Liver (tissue), 9 donors: Measurements from ENCODE around the gene APRT. TPM values are rescaled to one million over a fixed set of nuclear protein-coding genes. Genes with fewer than 3 reads are reported as not detected.

ENCODE experiments used
- DNase-seq: peaks from one replicate; pipeline ENCODE4 v3.0.0-alpha.2; 2017; ENCODE audit warnings: low spot score
- H3K27ac ChIP-seq, 2 donors: one replicate each; pipeline ENCODE4 v1.7.0; 2013; ENCODE audit warnings: inconsistent platforms in 2 of 2, low read length in 2 of 2, control low read depth in 1 of 2, low read depth in 1 of 2, mild to moderate bottlenecking in 1 of 2
- H3K27me3 ChIP-seq, 4 donors: one replicate each; pipeline versions ENCODE4 v1.6.1 to v1.7.0; 2013; ENCODE audit warnings: low read length in 3 of 4, inconsistent platforms in 1 of 4, mild to moderate bottlenecking in 1 of 4, moderate library complexity in 1 of 4; ENCODE audit not compliant: control insufficient read depth in 4 of 4, insufficient read depth in 4 of 4
- H3K36me3 ChIP-seq, 4 donors: one replicate each; pipeline versions ENCODE4 v1.6.1 to v1.7.0; 2013; ENCODE audit warnings: low read length in 3 of 4, mild to moderate bottlenecking in 3 of 4, low read depth in 1 of 4, moderate library complexity in 1 of 4; ENCODE audit not compliant: control insufficient read depth in 4 of 4, insufficient read depth in 3 of 4
- H3K4me1 ChIP-seq, 4 donors: one replicate each; pipeline versions ENCODE4 v1.6.1 to v1.7.0; 2013; ENCODE audit warnings: low read length in 3 of 4, mild to moderate bottlenecking in 3 of 4, moderate library complexity in 1 of 4; ENCODE audit not compliant: control insufficient read depth in 4 of 4, insufficient read depth in 4 of 4
- H3K4me3 ChIP-seq, 3 donors: one replicate each; pipeline versions ENCODE4 v1.6.1 to v1.7.0; 2013; ENCODE audit warnings: low read length in 3 of 3, control low read depth in 1 of 3, low read depth in 1 of 3, mild to moderate bottlenecking in 1 of 3
- H3K9ac ChIP-seq, 2 donors: one replicate each; pipeline ENCODE4 v1.7.0; 2013; ENCODE audit warnings: low read length in 2 of 2, mild to moderate bottlenecking in 2 of 2, moderate library complexity in 2 of 2, control low read depth in 1 of 2, low read depth in 1 of 2
- H3K9me3 ChIP-seq, 4 donors: one replicate each; pipeline versions ENCODE4 v1.6.1 to v1.7.0; 2013; ENCODE audit warnings: low read length in 3 of 4; ENCODE audit not compliant: control insufficient read depth in 4 of 4
- CTCF ChIP-seq: fragments of 150-350 bp; IDR thresholded peaks from 2 replicates; pipeline ENCODE4 v1.5.1; 2017; ENCODE audit warnings: improper control_type of control experiment, low read depth, low read length; ENCODE audit not compliant: missing input control
- EGR1 ChIP-seq, 2 donors: IDR thresholded peaks; 2 replicates each; pipeline ENCODE4 v1.6.1; 2016 to 2018; ENCODE audit warnings: antibody characterized with exemption in 2 of 2, low read depth in 2 of 2
- FOXA1 ChIP-seq: IDR thresholded peaks from 2 replicates; pipeline ENCODE4 v1.6.1; 2016; ENCODE audit warnings: antibody characterized with exemption
- FOXA2 ChIP-seq: IDR thresholded peaks from 2 replicates; pipeline ENCODE4 v1.6.1; 2016; ENCODE audit warnings: antibody characterized with exemption
- GABPA ChIP-seq, 2 donors: IDR thresholded peaks in 1 of 2; conservative IDR thresholded peaks in 1 of 2; 2 replicates each; pipeline ENCODE4 v1.6.1; 2016; ENCODE audit warnings: antibody characterized with exemption in 2 of 2, mild to moderate bottlenecking in 1 of 2, moderate library complexity in 1 of 2
- HNF4A ChIP-seq, 2 donors: conservative IDR thresholded peaks; 2 replicates each; pipeline ENCODE4 v1.6.1; 2016; ENCODE audit warnings: antibody characterized with exemption in 2 of 2, mild to moderate bottlenecking in 2 of 2
- HNF4G ChIP-seq: IDR thresholded peaks from 2 replicates; pipeline ENCODE4 v1.6.1; 2016; ENCODE audit warnings: antibody characterized with exemption
- JUND ChIP-seq, 2 donors: IDR thresholded peaks; 2 replicates each; pipeline ENCODE4 v1.6.1; 2016; ENCODE audit warnings: antibody characterized with exemption in 2 of 2
- MAX ChIP-seq: IDR thresholded peaks from 2 replicates; pipeline ENCODE4 v1.6.1; 2016; ENCODE audit warnings: antibody characterized with exemption
- NR2F2 ChIP-seq: IDR thresholded peaks from 2 replicates; pipeline ENCODE4 v1.6.1; 2016; ENCODE audit warnings: antibody characterized with exemption
- RAD21 ChIP-seq, 2 donors: IDR thresholded peaks; 2 replicates each; pipeline ENCODE4 v1.6.1; 2016; ENCODE audit warnings: antibody characterized with exemption in 2 of 2, mild to moderate bottlenecking in 2 of 2
- RXRA ChIP-seq, 2 donors: IDR thresholded peaks; 2 replicates each; pipeline ENCODE4 v1.6.1; 2017 to 2018; ENCODE audit warnings: antibody characterized with exemption in 2 of 2, mild to moderate bottlenecking in 1 of 2
- SP1 ChIP-seq: IDR thresholded peaks from 2 replicates; pipeline ENCODE4 v1.6.1; 2018; ENCODE audit warnings: antibody characterized with exemption, mild to moderate bottlenecking
- TAF1 ChIP-seq: conservative IDR thresholded peaks from 2 replicates; pipeline ENCODE4 v1.6.1; 2016; ENCODE audit warnings: antibody characterized with exemption, mild to moderate bottlenecking
- YY1 ChIP-seq: IDR thresholded peaks from 2 replicates; pipeline ENCODE4 v1.6.1; 2016; ENCODE audit warnings: antibody characterized with exemption, mild to moderate bottlenecking
- ZBTB33 ChIP-seq: IDR thresholded peaks from 2 replicates; pipeline ENCODE4 v1.6.1; 2016; ENCODE audit warnings: antibody characterized with exemption
- WGBS: extraction: QIAGEN DNeasy Blood & Tissue Kit; methylation state at CpG from one replicate; pipeline ENCODE4 v1.1.7; 2013; 5-methylcytosine and 5-hydroxymethylcytosine counted together
- polyA plus RNA-seq, 2 donors: library from polyadenylated mRNA; stranded (reverse) in 1 of 2; unstranded in 1 of 2; fragments of 200-250 nt in 1 of 2; fragments of >200 nt in 1 of 2; fragmentation: Nextera tagmentation in 1 of 2; extraction: Ambion mirVana in 1 of 2; gene quantifications; one replicate each; pipeline versions ENCODE4 v1.2.1 to v1.2.3, GENCODE V29; 2013 to 2015
- total RNA-seq, 2 donors: library from RNA; depleted of rRNA; stranded (reverse); fragments of >200 nt; gene quantifications; one replicate each; pipeline ENCODE4 v1.2.3, GENCODE V29; 2014
- TF ChIP-seq, protein P1 (sequence below): IDR thresholded peaks from 2 replicates; pipeline ENCODE4 v1.6.1; 2016; ENCODE audit warnings: antibody characterized with exemption
- TF ChIP-seq, protein P2 (sequence below): IDR thresholded peaks from 2 replicates; pipeline ENCODE4 v1.6.1; 2016; ENCODE audit warnings: antibody characterized with exemption, mild to moderate bottlenecking
- donor health status: healthy.
- donor health status: healthy.
- donor health status: healthy.
- donor health status: healthy.
- donor health status: healthy.

Gene APRT
- total and polyA plus RNA-seq, 4 donors = 27.9 to 160 (median 94.4) TPM

GRCh38 chr16:88842806-88843205 lies 31.1 kb upstream of the APRT start:
- no peaks in the 10 kb centered on the region for H3K4me1 ChIP-seq
- H3K9ac ChIP-seq = no peak overlapping the region
- peaks cover 0 to 29% (median 6%) of the 10 kb centered on the region in 4 donors for H3K36me3 ChIP-seq

More at GRCh38 chr16:88842806-88843205, 31.1 kb upstream of the APRT start:
- no peak for DNase-seq
- H3K27ac ChIP-seq = no peak overlapping the region
- no peak overlapping the region for H3K4me3 ChIP-seq
- no peaks in the 10 kb centered on the region for H3K9me3 ChIP-seq
- TF ChIP-seq SP1 = no peak
- no peak for TF ChIP-seq CTCF
- no peak for TF ChIP-seq JUND (IDR thresholded peaks at IDR 0.05)
- no peak for TF ChIP-seq FOXA1
- TF ChIP-seq, protein P1, sequence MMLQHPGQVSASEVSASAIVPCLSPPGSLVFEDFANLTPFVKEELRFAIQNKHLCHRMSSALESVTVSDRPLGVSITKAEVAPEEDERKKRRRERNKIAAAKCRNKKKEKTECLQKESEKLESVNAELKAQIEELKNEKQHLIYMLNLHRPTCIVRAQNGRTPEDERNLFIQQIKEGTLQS = no peak
- TF ChIP-seq RAD21 (IDR thresholded peaks at IDR 0.05) = no peak
- no peak for TF ChIP-seq ZBTB33
- TF ChIP-seq HNF4G = no peak
- TF ChIP-seq GABPA (IDR thresholded peaks at IDR 0.05 in 1 of 2, conservative IDR thresholded peaks at IDR 0.05 in 1 of 2) = no peak
- TF ChIP-seq RXRA (IDR thresholded peaks at IDR 0.05) = no peak
- TF ChIP-seq FOXA2 = no peak
- TF ChIP-seq, protein P2, sequence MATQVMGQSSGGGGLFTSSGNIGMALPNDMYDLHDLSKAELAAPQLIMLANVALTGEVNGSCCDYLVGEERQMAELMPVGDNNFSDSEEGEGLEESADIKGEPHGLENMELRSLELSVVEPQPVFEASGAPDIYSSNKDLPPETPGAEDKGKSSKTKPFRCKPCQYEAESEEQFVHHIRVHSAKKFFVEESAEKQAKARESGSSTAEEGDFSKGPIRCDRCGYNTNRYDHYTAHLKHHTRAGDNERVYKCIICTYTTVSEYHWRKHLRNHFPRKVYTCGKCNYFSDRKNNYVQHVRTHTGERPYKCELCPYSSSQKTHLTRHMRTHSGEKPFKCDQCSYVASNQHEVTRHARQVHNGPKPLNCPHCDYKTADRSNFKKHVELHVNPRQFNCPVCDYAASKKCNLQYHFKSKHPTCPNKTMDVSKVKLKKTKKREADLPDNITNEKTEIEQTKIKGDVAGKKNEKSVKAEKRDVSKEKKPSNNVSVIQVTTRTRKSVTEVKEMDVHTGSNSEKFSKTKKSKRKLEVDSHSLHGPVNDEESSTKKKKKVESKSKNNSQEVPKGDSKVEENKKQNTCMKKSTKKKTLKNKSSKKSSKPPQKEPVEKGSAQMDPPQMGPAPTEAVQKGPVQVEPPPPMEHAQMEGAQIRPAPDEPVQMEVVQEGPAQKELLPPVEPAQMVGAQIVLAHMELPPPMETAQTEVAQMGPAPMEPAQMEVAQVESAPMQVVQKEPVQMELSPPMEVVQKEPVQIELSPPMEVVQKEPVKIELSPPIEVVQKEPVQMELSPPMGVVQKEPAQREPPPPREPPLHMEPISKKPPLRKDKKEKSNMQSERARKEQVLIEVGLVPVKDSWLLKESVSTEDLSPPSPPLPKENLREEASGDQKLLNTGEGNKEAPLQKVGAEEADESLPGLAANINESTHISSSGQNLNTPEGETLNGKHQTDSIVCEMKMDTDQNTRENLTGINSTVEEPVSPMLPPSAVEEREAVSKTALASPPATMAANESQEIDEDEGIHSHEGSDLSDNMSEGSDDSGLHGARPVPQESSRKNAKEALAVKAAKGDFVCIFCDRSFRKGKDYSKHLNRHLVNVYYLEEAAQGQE = no peak
- no peak for TF ChIP-seq TAF1
- TF ChIP-seq NR2F2 = no peak
- TF ChIP-seq EGR1 (IDR thresholded peaks at IDR 0.05; ENCODE audit: low read depth in 2 of 2) = no peak
- no peak for TF ChIP-seq MAX
- no peak for TF ChIP-seq HNF4A (conservative IDR thresholded peaks at IDR 0.05)
- TF ChIP-seq YY1 = no peak
- H3K27me3 ChIP-seq = no peaks in the 10 kb centered on the region
- WGBS = 96% methylated on average over 25 of the region's 25 CpGs
